ENCODE results near the gene PTPRN2.
"Not testable (repeated sequence)": the region's sequence is repeated elsewhere in the genome, so short reads cannot be mapped to it uniquely, and the experiment has no call there.

Gene PTPRN2

DNA sequence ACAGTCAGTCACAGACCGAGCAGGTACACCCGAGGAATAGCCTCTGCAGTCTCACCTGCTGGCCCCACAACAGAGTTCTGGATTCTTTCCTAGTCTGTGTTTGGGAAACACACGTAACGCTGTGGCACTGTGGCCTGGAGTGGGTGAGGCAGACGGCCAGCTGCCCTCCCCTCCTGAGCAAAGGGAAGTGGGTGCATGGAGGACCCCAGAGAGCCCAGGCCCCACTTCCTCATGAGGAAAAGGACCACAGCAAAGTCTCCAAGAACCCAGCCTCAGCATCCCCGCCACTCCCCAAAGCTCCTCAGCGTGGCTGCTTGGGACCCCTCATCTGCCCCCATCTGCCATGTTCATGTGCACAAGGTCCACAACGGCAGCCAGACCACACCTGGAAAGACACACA lies 530.2 kb downstream of the PTPRN2 start:
- no peak for DNase-seq

DNA sequence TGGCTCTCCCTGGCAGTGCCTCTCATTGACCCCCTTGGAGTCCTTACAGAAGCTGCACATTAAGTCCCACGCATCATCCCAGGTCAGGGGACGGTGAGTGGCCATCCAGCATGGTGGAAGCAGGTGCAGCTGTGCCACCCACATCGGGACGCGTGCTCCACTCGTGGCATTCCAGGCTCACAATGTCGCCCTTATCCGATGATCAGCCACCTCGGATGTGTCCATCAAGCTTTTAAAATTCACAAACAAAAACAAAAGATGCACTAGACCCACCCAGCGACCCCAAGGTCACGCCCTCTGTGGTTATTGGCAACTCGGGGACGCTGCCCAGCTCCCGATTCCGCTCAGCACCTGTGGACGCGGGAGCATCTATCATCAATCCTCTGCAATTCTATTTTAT lies 530.9 kb downstream of the PTPRN2 start:
- no peak for DNase-seq

DNA sequence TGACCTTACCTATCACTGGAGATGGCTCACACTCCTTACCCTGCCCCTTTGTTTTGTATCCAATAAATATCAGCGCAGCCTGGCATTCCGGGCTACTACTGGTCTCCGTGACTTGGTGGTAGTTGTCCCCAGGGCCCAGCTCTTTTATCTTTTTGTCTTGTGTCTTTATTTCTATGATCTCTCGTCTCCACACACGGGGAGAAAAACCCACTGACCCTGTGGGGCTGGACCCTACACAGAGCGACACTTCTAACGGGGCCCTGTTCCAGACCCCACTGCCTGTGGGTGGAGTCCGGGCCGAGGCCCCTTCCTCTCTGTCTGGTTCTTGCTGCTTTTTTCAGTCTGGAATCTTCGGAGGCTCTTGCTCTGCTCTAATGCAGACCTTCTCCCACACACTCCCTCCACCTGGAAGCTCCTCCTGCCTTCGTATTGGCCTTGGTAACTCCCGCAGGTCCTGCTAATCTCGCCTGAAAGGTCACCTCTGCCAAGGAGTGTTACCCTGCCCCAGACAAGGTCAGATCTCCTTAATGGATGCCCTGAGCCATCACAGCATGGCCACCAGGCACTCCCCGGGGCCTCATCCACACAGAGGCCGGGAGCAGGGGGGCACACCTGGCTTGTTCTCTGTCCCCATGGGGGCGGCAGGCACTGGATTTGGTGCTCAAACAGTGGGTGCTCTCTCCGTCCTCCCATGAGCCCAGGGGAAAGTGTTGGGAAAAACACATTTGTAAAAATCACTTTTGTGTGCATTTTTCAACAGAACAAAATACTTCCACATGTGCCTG lies 531.7 kb downstream of the PTPRN2 start:
- DNase-seq: no peak

DNA sequence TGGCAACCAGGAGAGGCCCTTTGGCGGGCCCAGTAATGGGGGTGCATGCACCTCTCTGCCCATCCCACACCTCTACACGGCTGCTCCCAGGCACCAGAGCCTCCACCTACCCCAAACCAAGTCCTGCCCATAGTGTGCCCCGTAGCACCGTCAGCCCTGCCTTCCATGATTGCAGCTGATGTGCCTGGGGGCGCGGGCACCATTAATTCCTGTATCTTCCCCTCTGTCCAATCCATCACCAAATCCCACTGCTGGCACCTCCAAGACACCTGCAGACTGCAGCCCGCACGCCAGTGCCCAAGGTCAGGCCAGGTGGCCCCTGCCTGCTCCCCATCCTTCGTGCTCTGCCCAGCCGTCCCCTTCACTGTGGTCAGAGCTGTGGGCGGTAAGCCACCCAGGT lies 533.0 kb downstream of the PTPRN2 start:
- no peak for DNase-seq

DNA sequence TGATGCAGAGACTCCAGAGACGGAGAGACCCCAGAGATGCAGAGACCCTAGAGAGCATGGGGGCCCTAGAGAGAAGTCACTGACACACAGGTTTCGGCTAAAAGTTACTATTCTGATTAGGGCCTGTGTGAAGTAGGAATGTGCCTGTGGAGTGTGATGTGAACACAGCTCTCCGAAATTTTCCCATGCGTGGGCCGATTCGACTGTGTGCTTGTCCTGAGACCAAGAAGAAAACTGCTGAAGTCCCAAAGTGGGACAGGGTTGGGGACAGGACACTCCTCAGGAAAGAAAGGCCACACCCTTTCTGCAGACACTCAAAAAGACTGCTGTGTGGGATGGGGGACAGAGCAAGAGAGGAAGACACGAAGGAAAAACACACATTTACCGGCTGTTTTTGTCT lies 533.5 kb downstream of the PTPRN2 start:
- DNase-seq: no peak

DNA sequence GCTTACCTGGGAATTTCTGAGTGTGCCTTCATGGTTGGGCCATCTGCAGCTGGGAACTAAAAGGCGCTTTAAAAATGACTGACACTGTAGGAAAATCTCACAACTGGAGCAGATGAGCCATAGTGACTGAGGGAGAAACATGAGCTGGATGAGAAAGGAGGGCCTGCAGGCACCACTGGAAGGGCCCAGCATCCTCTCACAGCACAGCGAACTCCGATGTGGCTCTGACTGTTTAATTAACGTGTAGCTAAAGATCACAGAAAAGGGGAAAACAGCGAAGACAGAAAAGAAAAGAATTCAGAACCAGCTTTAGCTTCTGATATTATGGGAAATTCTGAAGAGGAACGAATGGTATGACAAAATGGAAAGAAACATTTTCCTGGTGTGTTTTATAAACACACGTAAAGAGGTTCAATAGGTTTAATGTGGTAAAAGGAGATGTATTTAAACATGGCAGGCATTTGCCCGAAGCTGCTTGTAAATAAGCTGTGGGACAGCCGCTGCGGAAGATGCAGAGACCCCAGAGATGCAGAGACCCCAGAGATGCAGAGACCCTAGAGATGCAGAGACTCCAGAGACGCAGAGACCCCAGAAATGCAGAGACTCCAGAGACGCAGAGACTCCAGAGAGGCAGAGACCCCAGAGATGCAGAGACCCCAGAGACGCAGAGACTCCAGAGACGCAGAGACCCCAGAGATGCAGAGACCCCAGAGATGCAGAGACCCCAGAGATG lies 534.3 kb downstream of the PTPRN2 start:
- DNase-seq: no peak

DNA sequence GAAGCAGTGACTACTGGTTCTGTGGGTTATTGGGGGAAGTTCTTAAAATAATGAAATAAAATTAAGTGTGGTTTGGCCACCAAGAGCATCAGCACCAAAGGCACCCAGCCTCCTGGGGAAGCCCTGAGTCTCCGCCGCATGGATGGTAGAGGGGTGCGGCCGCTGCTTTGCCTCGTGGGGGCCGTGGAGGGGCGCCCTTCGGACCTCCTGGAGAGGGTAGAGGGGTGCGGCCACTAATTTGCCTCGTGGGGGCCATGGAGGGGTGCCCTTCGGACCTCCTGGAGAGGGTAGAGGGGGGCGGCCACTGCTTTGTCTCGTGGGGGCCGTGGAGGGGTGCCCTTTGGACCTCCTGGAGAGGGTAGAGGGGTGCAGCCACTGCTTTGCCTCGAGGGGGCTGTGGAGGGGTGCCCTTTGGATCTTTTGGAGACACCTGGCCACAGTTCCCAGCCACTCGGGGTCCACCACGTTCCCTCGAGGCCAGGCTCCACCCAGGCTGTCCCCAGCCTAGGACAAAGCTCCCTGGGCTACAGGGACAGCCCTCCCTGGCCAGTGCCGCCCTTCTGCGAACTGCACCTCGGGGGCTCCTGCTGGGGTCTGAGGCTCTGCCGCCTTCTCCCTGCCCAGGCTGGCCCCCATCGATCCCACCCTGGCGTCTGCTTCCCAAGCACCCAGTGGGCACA lies 535.1 kb downstream of the PTPRN2 start:
- no peak for DNase-seq

DNA sequence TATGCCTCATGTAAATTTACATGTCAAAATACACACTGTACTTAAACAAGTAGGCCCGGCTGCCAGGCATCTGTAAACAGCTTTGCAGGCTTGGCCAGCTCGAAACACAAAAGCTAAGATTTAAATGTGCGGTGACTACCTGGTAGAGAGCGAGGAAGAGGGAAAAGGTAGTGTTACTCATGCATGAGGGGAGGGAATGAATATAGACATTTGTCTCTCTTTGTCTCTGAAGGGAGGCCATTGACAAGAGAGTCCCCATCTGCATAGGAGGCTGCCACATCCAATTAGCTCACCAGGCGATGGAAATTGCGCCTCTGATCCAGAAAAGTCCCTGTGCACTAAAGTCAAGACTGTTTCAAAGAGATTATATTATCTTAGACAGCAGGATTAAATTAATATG lies 535.8 kb downstream of the PTPRN2 start:
- no peak for DNase-seq

DNA sequence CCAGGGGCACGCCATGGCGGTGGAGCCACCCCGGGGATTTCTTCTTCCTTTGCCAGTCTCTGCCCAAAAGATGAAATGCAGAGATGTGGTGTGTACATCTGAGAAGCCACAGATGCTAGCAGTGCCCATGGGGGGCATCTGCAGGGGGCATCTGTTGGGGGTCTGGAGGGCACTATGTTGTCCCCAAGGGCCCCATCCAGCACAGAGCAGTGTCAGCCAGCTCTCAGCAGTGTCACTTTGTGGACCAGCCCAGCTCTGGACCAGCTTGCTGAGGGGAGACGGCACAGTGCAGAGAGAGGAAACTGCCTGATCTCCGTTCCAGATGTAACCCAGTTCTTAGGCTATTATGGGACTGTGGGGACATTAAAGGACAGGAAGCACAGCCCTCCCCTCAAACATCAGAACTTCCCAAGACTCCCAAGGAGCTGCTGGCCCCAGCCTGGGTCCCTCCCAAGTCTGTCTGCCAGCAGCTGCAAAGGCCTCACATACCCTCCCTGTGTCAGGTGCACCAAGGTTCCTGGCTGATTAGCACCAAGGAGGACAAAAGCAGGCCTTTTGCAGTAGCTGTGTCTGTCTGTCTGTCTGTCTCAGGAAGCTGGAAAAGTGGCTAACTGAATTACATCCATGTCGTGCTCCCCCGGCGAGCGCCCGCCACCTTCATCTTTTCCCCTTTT lies 536.5 kb downstream of the PTPRN2 start:
- DNase-seq: no peak

DNA sequence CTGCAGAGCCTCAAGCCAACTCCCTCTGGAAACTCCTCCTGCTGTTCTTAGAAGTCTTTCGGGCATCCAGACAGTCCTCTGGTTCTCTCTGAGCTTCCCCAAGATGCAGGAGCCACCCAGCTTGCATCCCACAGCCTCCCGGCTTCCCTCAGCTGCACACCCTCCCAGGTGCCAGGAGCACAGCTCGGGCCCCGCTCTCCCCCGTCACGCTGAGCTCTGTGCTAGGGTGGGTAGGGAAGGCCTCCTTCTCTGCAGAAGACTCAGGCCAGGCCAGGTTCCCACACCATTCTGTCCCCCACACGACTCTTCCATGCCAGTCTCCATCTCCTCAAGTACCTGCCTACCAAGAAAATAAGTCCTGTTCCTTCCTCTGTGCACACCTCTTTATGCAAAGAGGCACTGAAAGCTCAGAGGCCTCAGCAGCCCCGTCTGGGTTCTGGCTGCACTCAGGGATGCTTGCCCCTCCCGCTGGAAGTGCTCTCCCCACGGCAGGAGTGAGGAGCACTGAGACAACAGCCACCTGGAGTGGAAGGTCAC lies 537.1 kb downstream of the PTPRN2 start:
- no peak for DNase-seq

DNA sequence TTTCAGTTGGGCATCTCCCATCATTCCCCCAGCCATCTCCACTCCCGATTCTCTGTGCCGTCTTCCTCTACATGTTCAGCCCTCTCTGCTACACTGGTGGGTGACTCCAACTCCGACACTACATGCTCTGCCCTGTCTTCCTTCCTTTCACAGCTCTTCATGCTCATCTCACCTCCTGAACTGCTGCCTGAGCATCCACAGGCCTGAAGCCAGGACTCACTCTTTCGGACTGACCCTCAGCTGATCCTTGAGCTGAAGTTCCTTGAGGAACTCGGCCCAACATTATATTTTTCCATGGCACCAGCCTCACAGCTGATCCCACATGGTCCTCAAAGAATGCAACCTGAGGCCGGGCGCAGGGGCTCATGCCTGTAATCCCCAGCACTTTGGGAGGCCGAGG lies 538.4 kb downstream of the PTPRN2 start:
- no peak for DNase-seq

DNA sequence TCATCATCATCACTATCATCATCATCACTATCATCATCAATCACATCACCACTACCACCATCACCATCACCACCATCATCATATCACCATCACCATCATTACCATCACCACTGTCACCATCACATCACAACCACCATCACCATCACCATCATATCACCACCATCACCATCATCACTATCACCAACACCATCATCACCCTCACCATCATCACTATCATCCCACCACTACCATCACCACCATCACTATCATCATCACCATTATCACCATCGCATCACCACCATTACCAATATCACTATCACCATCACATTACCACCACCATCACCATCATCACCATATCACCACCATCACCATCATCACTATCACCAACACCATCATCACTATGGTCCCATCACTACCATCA lies 539.1 kb downstream of the PTPRN2 start:
- DNase-seq: no peak

DNA sequence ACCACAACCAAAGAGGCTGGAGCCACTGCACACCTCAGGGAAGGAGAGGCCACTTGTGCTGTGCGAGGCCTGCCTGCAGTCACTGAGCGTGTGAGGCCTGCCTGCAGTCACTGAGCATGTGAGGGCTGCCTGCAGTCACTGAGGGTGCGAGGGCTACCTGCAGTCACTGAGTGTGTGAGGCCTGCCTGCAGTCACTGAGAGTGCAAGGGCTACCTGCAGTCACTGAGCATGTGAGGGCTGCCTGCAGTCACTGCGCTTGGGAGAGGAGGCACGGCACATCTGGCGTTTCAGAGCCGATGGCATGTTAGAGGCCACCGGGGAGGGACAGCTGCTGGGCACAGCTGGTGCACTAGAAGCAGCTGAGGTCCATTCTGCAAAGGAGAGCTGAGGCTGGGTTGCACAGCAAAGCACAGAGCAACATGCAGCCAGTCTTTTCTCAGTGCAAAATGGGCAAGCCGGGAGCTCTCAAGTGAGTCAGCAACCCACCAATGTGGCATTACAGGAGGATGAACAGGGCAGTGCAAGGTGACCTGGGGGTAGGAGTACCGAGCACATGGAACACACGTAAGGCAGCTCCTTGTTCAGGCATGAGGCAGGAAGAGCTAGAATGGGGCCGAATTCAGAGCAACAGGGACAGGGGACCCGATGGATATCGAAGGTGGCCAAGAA lies 540.1 kb downstream of the PTPRN2 start:
- DNase-seq: no peak

DNA sequence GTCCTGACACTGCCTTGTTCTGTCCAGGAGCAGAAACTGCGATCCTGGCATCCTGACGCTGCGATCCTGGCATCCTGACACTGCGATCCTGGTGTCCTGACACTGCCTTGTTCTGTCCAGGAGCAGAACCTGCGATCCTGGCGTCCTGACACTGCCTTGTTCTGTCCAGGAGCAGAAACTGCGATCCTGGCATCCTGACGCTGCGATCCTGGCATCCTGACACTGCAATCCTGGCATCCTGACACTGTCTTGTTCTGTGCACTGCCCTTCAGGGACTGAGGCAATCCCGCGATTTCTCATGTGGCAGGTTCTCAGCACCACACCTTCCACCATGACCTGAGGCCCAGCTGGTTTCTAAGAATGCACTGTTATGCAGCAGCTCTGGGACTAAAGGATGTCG lies 541.4 kb downstream of the PTPRN2 start:
- not testable (repeated sequence) for DNase-seq

DNA sequence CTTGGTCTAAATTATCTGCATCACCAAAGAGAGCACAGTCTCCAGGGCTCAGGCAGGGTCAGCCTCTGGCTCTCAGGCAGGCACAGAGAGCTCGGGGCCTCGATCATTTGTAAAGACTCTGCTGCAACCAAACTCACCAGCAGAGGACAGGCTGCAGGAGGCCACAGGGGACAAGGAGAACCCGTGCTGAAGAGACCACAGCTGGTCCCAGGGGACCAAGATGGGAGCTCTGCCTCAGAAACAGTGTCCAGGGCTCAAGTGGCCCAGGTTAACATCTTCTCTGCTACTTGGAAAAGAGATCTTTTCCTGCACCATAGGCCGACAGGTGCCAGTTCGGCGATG lies 543.2 kb downstream of the PTPRN2 start:
- DNase-seq: no peak

DNA sequence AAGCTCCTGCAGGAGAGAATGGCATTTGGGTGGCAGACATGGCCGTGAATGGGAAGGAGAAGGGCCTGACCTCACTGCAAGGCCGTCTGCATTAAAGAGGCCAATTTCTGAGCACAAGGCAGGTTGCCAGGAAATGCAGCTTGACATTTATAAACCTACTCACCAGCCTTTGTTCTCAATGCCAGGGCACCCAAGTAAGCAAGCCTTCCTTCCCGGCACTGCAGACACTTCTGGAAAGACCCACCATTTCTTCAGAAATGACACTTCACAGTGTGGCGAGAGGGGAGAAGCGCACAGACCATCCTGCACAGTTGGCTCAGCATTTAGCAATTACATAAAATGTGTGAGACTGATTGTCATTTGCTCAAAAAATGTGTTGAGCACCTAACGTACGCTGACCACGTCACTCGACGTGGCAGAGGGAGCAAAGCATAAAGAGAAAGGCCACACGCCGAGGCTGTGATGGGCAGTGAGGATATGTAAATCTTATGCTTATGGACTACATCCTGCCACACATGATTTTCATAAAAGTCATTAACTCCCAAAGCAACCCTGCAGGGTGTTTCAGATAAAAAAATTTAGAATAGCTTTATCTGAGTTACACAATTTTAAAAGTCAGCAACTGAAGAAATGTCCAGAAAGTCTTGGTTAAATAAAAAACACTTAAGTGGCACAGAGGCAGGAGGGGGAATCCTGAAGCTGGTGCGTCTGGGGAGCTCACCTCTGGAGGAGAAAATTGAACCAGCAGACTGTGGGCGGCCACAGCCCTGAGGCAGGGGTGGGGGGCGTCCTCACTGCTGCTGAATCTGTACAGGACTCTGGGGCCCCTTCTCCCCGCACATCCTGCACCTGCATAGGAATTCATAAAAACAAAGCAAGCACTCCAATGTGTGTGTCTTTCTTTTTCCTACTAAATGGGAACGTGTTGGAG lies 543.8 kb downstream of the PTPRN2 start:
- DNase-seq: no peak

DNA sequence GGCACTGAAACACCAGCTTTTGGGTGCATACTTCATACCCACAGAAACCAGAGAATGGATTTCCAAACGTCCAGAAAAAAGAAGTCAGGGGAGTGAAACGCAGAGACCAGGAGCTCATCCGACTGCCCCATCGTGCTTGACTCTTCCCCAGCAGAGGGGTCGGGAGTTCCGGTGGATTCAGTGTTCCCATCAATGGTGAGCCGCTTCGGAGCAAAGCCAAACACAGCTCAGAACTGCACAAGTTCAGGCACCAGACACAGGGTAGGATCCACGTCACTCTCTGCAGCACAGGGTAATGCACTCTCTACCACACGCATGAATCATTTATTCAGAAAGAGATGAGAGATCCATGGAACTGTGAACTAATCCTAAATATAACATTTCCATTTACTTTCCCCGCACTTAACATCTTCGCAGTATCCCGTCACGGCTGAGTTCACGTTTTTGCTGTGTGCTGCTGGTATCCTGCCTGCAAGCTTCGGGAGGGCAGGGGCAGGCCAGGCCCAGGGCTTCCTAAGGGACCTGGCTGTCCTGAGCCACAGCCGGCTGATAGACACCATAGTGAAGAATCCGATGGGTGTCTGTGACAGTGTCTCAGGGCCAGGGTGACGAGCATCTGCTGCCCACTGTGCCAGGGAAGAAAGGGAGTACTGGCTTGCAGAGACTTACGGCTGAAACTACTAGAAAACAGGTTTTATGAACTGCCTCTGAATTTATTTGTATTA lies 545.3 kb downstream of the PTPRN2 start:
- DNase-seq: no peak

DNA sequence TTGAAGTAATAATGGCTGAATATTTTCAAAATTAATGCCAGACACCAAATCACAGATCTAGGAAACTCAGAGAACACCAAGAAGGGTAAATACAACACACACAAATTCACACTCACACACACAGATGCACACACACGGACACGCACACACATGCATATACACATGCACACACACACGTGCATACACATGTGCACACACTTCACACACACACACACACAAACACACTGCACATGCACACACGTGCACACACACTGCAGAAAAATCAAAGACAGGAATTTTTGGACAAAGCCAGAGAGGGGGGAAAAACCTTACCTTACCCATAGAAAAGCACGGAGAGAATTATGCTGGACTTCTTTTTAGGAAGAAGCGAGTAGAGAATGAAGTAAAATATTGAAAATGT lies 547.4 kb downstream of the PTPRN2 start:
- no peak for DNase-seq

DNA sequence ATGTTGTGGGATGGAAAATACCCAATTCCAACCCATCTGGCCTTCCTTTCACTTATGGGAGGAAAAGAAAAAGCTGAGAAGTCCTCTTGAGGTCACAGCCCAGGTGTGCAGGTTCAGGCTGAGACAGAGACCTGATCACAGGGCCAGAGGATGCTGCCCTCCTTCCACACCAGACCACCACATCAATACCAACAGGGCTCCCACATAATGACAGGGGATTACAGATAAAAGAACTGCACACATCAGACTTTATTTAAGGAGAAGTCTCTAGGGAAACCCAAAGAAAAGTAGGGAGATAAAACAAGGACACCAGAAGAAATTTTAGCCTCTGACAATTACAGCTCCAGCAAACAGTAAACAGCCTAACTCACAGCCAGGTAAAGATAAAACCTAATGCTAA lies 548.4 kb downstream of the PTPRN2 start:
- no peak for DNase-seq

DNA sequence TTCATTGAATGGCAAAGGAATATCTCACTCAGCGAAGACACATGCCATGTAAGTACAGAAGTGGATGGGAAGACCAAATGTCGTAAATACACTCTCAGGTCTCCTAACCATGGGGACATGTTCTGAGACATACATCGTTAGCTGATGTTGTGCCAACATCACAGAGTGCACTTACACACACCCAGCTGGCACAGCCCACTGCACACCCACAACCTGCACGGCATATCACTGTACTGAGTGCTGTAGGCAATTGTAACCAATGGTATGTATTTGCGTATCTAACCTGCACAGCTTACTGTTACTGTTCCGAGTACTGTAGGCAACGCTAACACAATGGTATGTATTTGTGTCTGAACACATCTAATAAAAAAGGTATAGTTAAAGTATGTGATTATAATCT lies 550.4 kb downstream of the PTPRN2 start:
- no peak for DNase-seq

DNA sequence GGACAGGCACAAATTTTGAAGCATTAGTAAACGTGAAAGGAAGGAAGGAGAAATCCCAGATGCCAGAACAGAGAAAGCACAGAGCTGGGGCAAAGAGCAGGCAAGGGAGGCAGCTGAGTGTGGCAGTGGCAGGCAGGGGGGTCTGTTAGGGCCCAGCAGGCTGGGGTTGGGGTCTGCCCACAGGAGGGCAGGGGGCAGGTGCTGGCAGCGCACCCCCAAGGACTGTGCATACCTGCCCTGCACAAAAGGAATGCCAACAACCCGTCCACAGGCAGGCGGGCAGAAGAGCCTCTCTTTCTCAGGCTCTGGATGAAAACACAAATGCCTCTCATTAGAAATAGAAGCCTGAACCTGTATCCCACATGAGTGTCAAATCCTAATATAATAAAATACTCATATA lies 552.3 kb downstream of the PTPRN2 start:
- no peak for DNase-seq

Data from inflammatory macrophage (primary cell).